Bone marrow (tissue), 2 donors: Measurements from ENCODE around the gene VAC14.

ENCODE experiments used
- DNase-seq, 2 donors: peaks; one replicate each; lab custom pipeline; 2025; lab: John Stamatoyannopoulos, UW

VAC14 gene

DNA sequence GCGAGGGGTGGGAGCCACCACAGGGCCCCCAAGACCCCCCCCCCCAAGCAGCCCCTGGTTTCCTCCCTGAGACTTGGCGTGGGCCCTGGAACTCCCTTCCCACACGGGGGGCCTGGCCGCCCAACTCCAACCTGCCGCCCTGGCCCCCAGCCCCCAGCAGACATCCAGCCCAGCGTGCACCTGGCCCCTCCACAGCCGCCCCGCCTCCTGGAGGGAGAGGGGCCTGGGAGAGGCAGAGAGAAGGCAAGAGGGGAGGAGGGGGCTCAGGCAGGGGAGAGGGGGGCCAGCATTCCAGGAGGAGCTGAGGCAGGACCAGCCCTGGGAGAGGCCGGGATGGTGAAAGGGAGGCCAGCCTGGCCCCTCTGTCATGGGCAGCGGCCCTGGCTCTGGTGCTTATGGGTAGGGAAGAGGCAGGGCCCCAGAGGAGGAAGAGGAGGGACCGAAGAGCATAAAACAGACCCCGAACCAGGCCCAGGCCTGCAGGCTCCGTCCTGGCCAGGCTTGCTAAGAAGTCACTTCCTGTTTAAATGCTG, 137.9 kb downstream of the VAC14 start:
- no peak for DNase-seq

DNA sequence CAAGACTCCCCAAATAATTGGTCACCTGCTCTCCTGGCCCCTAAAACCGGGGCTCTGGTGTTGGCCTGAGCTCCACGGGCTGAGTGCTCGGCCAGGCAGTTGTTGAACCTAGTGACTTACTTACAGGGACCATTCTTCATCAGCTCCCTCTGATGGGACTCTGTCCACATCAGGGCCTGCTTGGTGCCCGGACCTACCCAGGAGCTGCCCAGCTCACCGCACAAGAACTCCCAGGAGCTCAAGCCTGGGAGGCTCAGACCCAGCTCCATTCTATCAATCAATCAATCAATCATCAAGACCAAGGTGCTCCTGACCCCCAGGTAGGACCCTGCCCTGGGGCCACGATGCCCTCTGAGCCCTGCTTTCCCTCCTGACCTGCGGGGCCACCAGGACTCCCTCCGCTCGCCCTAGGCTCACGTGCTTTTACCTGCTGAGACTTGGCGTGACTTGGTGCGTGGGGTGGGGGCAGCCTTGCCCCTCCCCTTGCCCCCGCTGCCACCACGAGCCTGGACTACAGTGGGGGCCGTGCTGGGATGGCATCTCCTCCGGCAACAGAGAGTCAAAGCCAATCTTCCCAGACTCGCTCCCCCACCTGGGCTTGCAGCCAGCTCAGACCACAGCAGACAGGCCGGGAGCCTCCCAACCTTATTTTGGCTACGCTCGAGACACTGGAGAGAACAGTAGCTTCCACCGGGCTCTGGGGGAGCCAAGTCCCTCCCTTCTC, 138.9 kb downstream of the VAC14 start:
- no peak for DNase-seq

- DNase-seq, result no peak
Observed at GRCh38 chr16:70661534-70661917, 139.4 kb downstream of the VAC14 start.

- no peak for DNase-seq
Observed at GRCh38 chr16:70660672-70661350, 140.1 kb downstream of the VAC14 start.

- no peak for DNase-seq
Observed at GRCh38 chr16:70659953-70660671, 140.8 kb downstream of the VAC14 start.

GRCh38 chr16:70659546-70659945, 141.4 kb downstream of the VAC14 start:
- no peak for DNase-seq

DNA sequence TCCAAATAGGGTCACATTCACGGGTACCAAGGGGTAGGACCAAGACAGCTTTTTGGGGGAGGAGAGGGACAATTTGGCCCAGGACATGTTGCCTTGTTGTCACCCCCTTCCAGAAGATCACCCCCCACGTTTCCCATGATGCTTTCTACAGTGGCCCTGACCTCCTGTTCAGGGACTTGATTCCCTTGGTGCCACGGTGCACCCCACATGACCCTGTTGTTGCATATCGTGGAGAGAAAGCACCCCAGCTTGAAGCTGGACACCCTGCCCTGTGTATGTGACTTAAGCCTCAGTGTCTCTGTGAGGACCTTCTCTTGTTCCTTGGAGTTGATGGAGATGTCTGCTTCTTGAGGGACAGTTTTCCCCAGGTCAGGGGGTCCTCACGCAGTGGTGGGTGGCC, 142.0 kb downstream of the VAC14 start:
- DNase-seq, result no peak

DNA sequence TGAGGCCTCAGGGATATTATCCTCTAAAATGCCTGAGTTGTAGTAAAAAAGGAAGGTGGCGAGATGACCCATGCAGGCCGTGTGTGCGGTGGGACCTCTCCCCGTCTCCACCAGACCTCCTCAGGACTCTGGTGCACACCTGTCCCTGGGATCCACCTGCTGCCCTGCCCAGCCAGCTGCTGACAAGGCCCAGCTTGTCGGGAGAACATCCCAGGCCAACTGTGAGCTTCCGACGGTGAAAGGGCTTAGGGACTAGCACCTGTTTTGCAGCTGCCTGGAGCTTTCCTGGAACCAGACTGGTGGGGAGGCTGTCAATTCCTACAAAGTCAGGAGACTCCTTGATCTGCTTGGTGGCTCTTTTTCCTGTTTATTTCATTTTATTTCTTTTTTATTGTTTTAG, 143.0 kb downstream of the VAC14 start:
- no peak for DNase-seq

GRCh38 chr16:70656712-70657263, 144.2 kb downstream of the VAC14 start:
- DNase-seq, result no peak

- no peak for DNase-seq
Observed at GRCh38 chr16:70656065-70656711, 144.8 kb downstream of the VAC14 start.

- DNase-seq, result peak; percentile 39 to 87
Observed at GRCh38 chr16:70653809-70654771, 146.9 kb downstream of the VAC14 start.

- no peak for DNase-seq
Observed at GRCh38 chr16:70653406-70653805, 147.6 kb downstream of the VAC14 start.

DNA sequence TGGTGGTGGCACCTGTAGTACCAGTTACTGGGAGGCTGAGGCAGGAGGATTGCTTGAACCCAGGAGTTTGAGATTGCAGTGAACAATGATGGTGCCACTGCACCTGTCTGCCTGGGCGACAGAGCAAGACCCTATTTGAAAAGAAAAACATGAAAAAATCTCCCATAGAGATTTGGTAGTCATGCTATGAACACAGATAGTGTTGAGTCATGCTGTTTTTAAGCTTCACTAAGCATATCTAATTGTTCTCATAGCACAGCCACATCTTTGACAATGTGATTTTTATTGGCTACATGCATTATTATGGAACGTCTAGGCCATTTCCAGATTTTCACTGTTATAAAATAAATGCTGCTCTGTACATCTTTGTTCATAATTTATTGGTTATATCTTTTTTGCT, 148.6 kb downstream of the VAC14 start:
- no peak for DNase-seq

DNA sequence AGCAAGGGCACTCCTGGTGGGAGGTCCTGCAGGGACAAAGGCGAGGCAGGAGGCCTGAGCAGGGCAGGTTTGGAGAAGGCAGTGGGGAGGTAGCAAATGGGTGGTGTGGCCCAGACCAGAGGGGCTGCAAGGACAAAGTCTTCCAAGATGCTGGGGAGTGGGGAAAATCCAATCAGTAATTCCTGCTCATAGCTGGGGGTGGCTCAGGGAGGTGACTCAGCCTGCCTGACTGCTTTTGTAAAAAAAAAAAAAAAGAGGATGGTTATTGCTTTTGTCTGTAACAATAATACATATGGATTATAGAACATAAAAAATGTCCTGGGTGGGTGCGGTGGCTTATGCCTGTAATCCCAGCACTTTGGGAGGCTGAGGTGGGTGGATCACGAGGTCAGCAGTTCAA, 149.4 kb downstream of the VAC14 start:
- no peak for DNase-seq

DNA sequence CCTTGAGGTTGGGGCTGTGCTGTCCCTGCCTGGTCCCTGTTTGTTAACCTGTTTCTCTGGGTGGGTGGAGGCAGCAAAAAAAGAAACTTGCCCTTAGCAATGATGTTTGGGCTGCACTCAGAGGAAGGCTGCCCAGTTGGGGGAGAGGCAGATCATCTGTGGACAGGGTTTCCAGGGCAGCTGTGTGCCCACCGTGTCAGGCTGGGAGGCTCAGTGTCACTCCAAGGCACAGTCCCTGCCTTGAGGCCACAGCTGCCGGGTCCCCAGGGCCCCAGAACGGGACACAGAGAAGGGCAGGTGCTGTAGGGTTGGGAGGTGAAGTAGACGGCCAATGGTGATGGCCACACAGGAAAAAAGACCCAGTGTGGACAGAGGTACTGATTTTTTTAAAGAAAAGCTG, 150.7 kb downstream of the VAC14 start:
- DNase-seq, result no peak

DNA sequence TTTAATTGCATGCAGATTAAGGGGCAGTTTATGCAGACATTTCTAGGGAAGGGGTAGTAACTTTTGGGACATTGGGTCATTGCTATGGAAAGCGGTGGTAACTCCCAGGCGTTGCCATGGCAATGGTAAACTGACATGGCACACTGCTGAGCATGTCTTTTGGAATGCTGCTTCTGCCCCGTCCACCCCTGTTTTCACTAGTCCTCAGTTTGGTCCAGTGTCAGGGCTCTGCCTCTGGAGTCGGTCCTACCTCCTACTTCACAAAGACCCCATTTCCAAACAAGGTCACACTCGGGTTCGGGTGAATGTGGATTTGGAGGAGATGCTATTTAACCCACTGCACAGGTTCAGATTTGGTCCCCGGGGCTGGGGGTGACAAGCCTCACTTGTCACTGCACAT, 151.7 kb downstream of the VAC14 start:
- no peak for DNase-seq

DNA sequence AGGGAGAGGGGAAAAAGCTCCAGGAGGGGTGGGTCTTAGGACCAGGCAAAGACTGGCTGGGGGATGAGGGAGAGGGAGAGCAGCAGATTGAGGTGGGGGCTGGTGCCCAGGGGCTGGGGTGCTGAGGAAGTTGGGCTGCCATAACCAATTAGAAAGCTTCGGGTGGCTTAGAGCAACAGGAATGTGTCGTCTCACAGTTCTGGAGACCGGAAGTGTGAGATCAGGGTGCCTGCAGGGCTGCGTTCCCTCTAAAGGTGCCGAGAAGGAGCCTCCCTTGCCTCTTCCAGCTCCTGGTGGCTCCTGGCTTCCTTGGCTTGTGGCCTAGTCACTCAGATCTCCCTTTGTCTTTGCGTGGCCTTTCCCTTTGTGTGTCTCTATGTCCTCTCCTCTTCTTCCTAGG, 152.4 kb downstream of the VAC14 start:
- DNase-seq, result no peak

GRCh38 chr16:70647441-70648359, 153.3 kb downstream of the VAC14 start:
- no peak for DNase-seq
